Astrocyte (in vitro differentiated cells and primary cell): Measurements from ENCODE around the gene GATB.

ENCODE experiments used
- EZH2 ChIP-seq: IDR thresholded peaks from 2 replicates; pipeline ENCODE4 v1.6.1; 2012; ENCODE audit warnings: mild to moderate bottlenecking, low read length, inconsistent platforms; ENCODE audit not compliant: insufficient read depth
- TF ChIP-seq, protein P1 (sequence below): IDR thresholded peaks from 2 replicates; pipeline ENCODE4 v1.5.1; 2011; ENCODE audit warnings: low read depth, mild to moderate bottlenecking, inconsistent platforms, low read length, moderate library complexity; ENCODE audit not compliant: insufficient read depth

GRCh38 chr4:151658959-151659600 lies 101.7 kb downstream of the GATB start:
- TF ChIP-seq, protein P1, sequence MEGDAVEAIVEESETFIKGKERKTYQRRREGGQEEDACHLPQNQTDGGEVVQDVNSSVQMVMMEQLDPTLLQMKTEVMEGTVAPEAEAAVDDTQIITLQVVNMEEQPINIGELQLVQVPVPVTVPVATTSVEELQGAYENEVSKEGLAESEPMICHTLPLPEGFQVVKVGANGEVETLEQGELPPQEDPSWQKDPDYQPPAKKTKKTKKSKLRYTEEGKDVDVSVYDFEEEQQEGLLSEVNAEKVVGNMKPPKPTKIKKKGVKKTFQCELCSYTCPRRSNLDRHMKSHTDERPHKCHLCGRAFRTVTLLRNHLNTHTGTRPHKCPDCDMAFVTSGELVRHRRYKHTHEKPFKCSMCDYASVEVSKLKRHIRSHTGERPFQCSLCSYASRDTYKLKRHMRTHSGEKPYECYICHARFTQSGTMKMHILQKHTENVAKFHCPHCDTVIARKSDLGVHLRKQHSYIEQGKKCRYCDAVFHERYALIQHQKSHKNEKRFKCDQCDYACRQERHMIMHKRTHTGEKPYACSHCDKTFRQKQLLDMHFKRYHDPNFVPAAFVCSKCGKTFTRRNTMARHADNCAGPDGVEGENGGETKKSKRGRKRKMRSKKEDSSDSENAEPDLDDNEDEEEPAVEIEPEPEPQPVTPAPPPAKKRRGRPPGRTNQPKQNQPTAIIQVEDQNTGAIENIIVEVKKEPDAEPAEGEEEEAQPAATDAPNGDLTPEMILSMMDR = no peak
- no peak for TF ChIP-seq EZH2
